GM19023 (cell line): ENCODE measurements around the gene PNMA8C.
"Not testable (repeated sequence)": the region's sequence is repeated elsewhere in the genome, so short reads cannot be mapped to it uniquely, and the experiment has no call there.

Experiments used
- ATAC-seq: cut with Tn5 transposase; IDR thresholded peaks from one replicate; pipeline ENCODE4 v1.9.1; 2021; ENCODE audit warnings: mild to moderate bottlenecking, moderate library complexity; ENCODE audit not compliant: unreplicated experiment

PNMA8C gene

DNA sequence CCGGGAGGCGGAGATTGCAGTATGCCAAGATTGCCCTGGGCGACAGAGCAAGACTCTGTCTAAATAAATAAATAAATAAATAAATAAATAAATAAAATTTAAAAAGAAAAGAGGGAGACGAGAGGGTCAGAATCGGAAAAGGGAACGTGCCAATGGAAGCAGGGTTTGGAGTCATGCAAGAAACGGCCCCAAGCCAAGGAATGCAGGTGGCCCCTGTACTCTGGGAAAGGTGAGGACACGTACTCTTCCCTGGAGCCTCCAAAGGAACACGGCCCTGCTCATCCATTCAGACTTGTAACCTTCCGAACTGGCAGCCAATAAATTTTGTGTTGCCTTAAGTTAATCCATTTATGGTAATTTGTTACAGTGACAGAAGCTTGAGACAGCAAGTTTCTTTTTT, 19.9 kb upstream of the PNMA8C start:
- ATAC-seq = no peak

DNA sequence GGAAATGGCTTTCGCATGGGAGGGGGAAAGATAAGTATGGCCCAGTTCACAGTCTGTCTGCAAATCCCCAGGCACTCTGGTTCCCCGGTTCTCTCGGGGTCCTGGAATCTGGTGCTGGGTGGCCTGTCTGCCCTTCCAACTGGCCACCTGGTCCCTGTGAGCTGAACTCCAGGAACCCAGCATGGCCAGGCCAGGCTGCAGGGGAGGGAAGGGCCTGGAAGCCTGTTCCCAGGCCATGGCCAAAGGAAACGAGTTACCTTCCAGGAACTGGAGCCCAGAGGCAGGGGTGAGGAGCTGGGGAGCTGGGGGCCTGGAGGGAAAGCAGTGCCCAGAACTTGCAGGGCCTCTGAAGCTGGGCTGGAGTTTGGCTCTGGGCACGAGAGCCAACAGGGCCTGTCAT, 19.1 kb upstream of the PNMA8C start:
- ATAC-seq = no peak

- no peak for ATAC-seq
Measured at GRCh38 chr19:46447006-46447405, 18.3 kb upstream of the PNMA8C start.

DNA sequence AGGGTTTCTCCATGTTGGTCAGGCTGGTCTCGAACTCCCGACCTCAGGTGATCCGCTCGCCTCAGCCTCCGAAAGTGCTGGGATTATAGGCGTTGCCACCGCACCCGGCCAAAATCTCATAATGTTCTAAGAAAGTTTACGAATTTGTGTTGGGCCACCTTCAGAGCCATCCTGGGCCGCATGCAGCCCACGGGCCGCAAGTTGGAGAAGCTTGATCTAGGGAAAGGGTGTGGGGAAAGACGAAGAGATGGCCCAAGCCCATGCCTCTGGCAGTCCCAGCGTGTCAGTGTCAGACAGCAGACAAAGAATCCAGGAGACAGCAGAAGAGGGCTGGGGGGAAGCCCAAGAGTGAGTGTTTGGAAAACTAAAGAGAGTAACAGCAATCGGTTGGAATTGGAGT, 17.3 kb upstream of the PNMA8C start:
- no peak for ATAC-seq

DNA sequence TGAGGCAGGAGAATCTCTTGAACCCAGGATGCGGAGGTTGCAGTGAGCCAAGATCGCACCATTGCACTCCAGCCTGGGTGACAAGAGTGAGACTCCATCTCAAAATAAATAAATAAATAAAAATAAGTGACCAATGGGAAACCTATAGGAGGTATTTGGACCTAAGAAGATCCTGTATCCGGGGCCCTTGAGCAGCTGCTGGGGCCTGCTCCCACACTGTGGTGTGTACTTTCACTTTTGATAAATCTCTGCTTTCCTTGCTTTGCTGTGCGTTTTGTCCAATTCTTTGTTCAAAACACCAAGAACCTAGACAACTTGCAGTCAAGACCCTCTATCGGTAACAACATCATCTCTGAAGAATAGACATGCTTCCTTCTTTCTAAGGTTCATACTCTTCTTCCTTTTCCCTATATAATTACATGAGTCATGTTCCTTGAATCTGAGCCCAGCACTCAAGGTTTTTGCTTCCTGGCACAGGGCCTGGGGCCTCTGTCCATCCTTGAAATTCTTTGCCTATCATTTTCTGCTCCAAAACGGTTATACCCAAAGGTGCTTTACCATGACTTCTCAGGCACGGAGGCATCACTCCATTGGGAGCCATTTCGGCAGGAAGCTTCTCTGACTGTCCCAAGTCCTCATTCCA, 14.2 kb upstream of the PNMA8C start:
- ATAC-seq = no peak

- ATAC-seq = no peak
Measured at GRCh38 chr19:46441866-46442265, 13.1 kb upstream of the PNMA8C start.

GRCh38 chr19:46435689-46436088, 7.0 kb upstream of the PNMA8C start:
- ATAC-seq = not testable (repeated sequence)

- ATAC-seq = no peak
Measured at GRCh38 chr19:46435009-46435408, 6.3 kb upstream of the PNMA8C start.

GRCh38 chr19:46433470-46433869, 4.7 kb upstream of the PNMA8C start:
- ATAC-seq = not testable (repeated sequence)

GRCh38 chr19:46431824-46432223, 3.1 kb upstream of the PNMA8C start:
- ATAC-seq = no peak

DNA sequence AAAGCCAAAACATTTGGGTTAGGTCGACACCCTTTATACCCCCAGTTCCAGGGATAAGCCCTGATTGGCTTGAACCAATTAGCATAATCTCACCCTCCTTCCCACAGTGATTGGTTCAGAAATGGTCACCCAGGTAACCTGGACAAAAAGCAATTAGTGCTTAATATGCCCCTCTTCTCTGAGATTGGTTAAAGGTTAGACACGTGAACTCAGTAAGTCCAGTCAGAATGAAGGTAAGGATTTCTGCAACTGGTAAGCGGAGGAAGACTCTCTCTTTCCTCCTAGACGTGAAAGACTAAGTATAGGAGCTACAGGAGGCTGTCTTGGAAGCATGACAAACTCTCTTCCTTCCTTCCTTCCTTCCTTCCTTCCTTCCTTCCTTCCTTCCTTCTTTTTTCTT, 1.3 kb upstream of the PNMA8C start:
- no peak for ATAC-seq

GRCh38 chr19:46427518-46428045, 1.2 kb downstream of the PNMA8C start:
- ATAC-seq = no peak

DNA sequence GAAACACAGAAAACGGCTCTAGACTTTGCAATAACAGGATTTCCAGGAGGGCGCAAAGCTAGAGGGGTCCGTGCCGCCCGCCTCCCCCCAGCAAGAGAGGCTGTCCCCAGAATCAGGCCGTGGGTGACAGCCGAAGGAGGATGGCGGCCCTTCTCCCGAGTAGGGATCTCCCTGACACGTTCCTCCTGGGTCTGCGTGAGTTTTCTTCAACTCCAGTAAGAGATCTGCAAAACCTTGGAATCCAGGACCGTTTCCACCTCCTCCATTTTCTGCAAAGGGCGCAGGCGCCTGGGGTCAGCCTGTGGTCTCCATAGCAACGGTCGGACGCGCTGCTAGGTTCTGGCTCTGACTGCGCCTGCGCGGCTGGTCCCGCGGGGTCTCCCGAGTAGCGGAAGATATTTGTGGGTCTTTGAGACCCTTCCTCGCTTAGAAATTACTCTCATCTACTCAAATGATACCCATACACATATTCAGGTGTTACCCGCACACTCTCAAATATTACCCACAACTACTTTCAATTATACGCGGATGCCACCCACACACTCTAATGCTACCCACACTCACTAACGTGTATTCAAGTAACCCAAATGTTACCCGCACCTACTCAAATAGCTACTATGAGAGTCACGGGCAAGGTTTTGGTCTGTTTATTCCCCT, 2.1 kb downstream of the PNMA8C start:
- ATAC-seq = no peak

- ATAC-seq = no peak
Measured at GRCh38 chr19:46426035-46426505, 2.7 kb downstream of the PNMA8C start.

DNA sequence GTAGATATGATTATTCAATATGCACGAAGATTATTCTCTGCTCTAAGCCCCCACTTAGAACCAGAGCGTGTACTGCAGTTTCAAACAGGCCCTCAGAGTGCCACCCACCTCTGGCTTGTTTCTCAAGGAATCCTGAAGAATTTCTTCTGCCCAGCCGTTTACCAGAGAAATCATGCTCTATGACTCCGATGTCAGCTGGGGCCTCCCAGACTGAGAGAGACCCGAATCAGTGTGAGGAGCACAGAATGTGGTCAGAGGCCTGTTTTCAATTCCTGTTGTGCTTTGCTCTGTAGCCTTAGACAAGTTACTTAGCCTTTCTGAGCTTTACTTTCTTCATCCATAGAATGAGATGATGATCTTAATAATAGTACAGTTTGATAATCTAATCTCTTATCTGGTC, 5.5 kb downstream of the PNMA8C start:
- ATAC-seq = no peak

GRCh38 chr19:46422344-46422743, 6.4 kb downstream of the PNMA8C start:
- no peak for ATAC-seq

DNA sequence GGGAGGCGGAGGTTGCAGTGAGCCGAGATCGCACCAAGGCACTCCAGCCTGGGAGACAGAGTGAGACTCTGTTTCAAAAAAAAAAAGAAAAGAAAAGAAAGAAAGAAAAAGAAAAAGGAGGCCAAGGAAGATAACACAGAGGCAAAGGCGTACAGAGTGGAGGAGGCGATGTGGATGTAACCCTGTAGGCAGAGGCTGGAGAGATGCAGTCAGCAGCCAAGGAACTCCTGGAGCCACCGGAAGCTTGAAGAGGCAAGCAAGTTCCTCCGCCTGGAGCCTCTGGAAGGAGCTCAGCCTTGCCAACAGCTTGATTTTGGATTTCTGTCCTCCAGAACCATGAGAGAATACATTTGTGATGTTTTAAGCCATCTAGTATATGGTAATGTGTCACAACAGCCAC, 8.7 kb downstream of the PNMA8C start:
- ATAC-seq = no peak

DNA sequence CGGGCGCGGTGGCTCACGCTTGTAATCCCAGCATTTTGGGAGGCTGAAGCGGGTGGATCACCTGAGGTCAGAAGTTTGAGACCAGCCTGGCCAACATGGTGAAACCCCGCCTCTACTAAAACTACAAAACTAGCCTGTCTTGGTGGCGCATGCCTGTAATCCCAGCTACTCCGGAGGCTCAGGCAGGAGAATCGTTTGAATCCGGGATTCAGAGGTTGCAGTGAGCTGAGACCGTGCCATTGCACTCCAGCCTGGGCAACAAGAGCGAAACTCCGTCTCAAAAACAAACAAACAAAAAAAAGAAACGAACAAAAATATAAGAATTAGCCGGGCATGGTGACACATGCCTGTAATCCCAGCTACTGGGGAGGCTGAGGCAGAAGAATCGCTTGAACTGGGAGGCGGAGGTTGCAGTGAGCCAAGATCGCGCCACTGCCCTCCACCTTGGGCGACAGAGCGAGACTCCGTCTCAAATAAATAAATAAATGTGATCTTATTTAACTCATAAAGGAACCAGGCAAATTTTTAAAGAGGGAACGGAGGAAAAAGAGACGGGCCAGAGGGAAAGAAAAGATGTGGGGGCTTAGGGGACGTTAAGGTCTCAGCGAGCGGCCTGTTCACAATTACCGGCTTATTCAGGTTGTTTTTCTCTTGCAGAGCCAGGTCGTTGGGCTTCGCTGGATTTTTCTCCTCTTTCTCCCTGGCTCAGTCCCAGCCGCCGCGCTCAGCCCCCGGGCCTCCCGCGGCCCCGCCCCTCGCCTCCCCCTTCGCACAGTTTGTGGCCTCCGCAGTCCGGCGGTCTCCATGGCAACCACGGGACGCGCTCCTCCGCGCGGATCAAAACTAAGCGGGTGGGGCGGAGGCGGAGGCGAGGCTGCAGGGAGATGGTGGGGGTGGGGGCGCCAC, 12.7 kb downstream of the PNMA8C start:
- ATAC-seq = not testable (repeated sequence)

GRCh38 chr19:46414899-46415298, 13.8 kb downstream of the PNMA8C start:
- ATAC-seq = not testable (repeated sequence)

DNA sequence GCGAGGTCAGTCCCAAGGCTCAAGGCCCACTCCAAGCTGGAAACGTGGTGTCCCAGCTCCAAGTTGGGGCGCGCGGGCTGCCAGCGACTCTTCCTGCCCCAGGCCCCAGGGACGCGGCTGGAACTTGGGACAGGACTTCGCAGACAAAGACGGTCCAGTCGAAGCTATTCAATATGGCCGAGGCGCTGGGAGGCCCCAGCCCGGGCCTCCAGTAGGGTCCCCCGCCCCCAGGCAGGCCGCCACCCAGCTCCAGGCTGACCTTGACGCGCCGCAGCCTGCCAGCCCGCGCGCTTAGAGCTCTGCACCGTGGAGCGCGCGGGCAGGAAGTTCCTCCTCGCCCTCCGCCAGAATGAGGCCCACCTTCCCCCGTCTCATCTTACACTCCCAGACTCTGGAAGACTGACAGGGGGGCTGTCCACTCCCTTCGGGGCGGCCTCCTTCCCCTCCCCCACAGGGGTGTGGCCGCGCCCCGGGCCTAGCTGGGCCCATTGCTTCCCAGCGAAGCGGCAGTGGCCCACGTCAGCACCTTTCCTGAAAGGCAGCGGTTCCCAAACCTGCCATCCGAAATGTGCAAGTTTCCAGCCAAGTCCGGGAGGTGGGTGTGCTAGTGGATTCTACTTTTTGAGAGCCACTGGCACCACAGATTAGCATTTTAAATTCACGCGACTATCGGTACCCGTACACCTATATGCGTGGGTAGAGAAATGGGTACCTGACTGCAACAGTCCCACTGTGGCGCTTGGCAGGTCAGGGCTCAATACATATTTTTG, 15.3 kb downstream of the PNMA8C start, which contains the start of gene CCDC8:
CCDC8 (minus strand) TSS at position 303 of the 770 bp plus-strand sequence. CDS start 754 bp downstream, outside the sequence.
- no peak for ATAC-seq
